Endothelial cell of umbilical vein (primary cell): ENCODE measurements around the gene DBX1. TPM values are rescaled to one million over a fixed set of nuclear protein-coding genes. Genes with fewer than 3 reads are reported as not detected.

ENCODE experiments used
- BruUV-seq: library from RNA; stranded (reverse); fragments of 400-500 nt; replicated peaks from 2 replicates; lab custom pipeline; 2021; lab: Mats Ljungman, UMichigan
- CTCF ChIA-PET: fragments of 300-600, 350-600 bp; sonication (Branson Sonifier 250); formaldehyde crosslinking; loops from one replicate; lab custom pipeline; 2021; ENCODE audit warnings: antibody characterized with exemption, inconsistent platforms; lab: Charles Lee
- POLR2A ChIA-PET: fragments of 300-600, 350-600 bp; sonication (Branson Sonifier 250); formaldehyde crosslinking; loops from one replicate; lab custom pipeline; 2021; ENCODE audit warnings: antibody characterized with exemption, inconsistent platforms; lab: Charles Lee
- DNase-seq: peaks from one replicate; pipeline ENCODE4 v3.0.0-alpha.2; 2011; ENCODE audit warnings: low read depth, low spot score
- FAIRE-seq: peaks from 2 replicates; lab custom pipeline; 2011; peaks lifted over from hg19 to GRCh38; lab: Jason Lieb, UNC
- H2AFZ ChIP-seq: 2 replicates; pipeline ENCODE4 v1.6.0; 2012; ENCODE audit warnings: low read depth, low read length, control low read depth, inconsistent platforms
- H3K27ac ChIP-seq: 2 replicates; pipeline ENCODE4 v1.5.1; 2011; ENCODE audit warnings: low read depth, mild to moderate bottlenecking, control low read depth, low read length, moderate library complexity; ENCODE audit not compliant: insufficient read depth
- H3K27me3 ChIP-seq, 2 experiments: 2 replicates each; pipeline versions ENCODE4 v1.6.0 to v1.6.1; 2011; ENCODE audit warnings: low read length in 2 of 2, mixed read lengths in 1 of 2; ENCODE audit not compliant: control insufficient read depth in 2 of 2, insufficient read depth in 2 of 2
- H3K36me3 ChIP-seq, 2 experiments: 2 replicates in 1 of 2; 3 replicates in 1 of 2; pipeline ENCODE4 v1.5.1; 2011; ENCODE audit warnings: low read length in 2 of 2, mild to moderate bottlenecking in 1 of 2, moderate library complexity in 1 of 2; ENCODE audit not compliant: control insufficient read depth in 2 of 2, insufficient read depth in 2 of 2; ENCODE audit errors: extremely low read depth in 1 of 2
- H3K4me1 ChIP-seq: 3 replicates; pipeline ENCODE4 v1.5.1; 2011; ENCODE audit warnings: mild to moderate bottlenecking, low read length; ENCODE audit not compliant: control insufficient read depth, insufficient read depth; ENCODE audit errors: extremely low read depth
- H3K4me2 ChIP-seq: 2 replicates; pipeline ENCODE4 v1.6.1; 2011; ENCODE audit warnings: low read length, control low read depth, mixed read lengths; ENCODE audit not compliant: insufficient read depth
- H3K4me3 ChIP-seq, 3 experiments: fragments of 200-600 bp in 1 of 3; sonication (generic), shearing (Covaris generic) in 1 of 3; replicated peaks in 1 of 3; 2 replicates each; pipeline ENCODE4 v1.5.1; 2011 to 2016; ENCODE audit warnings: control low read depth in 3 of 3, low read length in 3 of 3, mild to moderate bottlenecking in 2 of 3, inconsistent platforms in 1 of 3, low read depth in 1 of 3, moderate library complexity in 1 of 3; ENCODE audit not compliant: insufficient read depth in 1 of 3
- H3K79me2 ChIP-seq: 2 replicates; pipeline ENCODE4 v1.6.0; 2012; ENCODE audit warnings: low read length, inconsistent platforms; ENCODE audit not compliant: control insufficient read depth, insufficient read depth
- H3K9ac ChIP-seq: replicated peaks from 2 replicates; pipeline ENCODE3; 2011; ENCODE audit warnings: low read length, control low read depth; ENCODE audit not compliant: insufficient read depth; ENCODE audit errors: extremely low read depth
- H3K9me1 ChIP-seq: replicated peaks from 3 replicates; pipeline ENCODE4 v1.6.0; 2011; ENCODE audit warnings: mild to moderate bottlenecking, low read length; ENCODE audit not compliant: control insufficient read depth, insufficient read depth; ENCODE audit errors: extremely low read depth
- H3K9me3 ChIP-seq: replicated peaks from 2 replicates; pipeline ENCODE4 v1.5.1; 2012; ENCODE audit warnings: low read length, inconsistent platforms; ENCODE audit not compliant: control insufficient read depth, insufficient read depth
- H4K20me1 ChIP-seq: replicated peaks from 2 replicates; pipeline ENCODE3; 2011; ENCODE audit warnings: mild to moderate bottlenecking, low read length; ENCODE audit not compliant: control insufficient read depth, insufficient read depth; ENCODE audit errors: extremely low read depth
- CTCF ChIP-seq, 2 donors: IDR thresholded peaks; 1 replicate in 1 of 2; 2 replicates in 1 of 2; pipeline ENCODE4 v1.5.1; 2011; ENCODE audit warnings: low read length in 2 of 2, mild to moderate bottlenecking in 2 of 2, moderate library complexity in 2 of 2, control low read depth in 1 of 2, inconsistent platforms in 1 of 2, low read depth in 1 of 2; ENCODE audit not compliant: insufficient read depth in 1 of 2; ENCODE audit errors: extremely low read depth in 1 of 2
- EZH2 ChIP-seq: IDR thresholded peaks from 2 replicates; pipeline ENCODE4 v1.6.1; 2012; ENCODE audit warnings: borderline replicate concordance, low read depth, mild to moderate bottlenecking, moderate library complexity, low read length, inconsistent platforms; ENCODE audit not compliant: severe bottlenecking
- FOS ChIP-seq: IDR thresholded peaks from 2 replicates; pipeline ENCODE4 v1.6.1; 2011; ENCODE audit warnings: mild to moderate bottlenecking, low read length, moderate library complexity, borderline replicate concordance; ENCODE audit not compliant: insufficient read depth
- GATA2 ChIP-seq: IDR thresholded peaks from 2 replicates; pipeline ENCODE4 v1.7.0; 2011; ENCODE audit warnings: low read depth, mild to moderate bottlenecking, moderate library complexity, mixed read lengths, low read length; ENCODE audit not compliant: insufficient read length, insufficient read depth
- JUN ChIP-seq: IDR thresholded peaks from 2 replicates; pipeline ENCODE4 v1.6.1; 2011; ENCODE audit warnings: borderline replicate concordance, low read depth; ENCODE audit not compliant: insufficient read length, insufficient read depth
- MAX ChIP-seq: IDR thresholded peaks from 2 replicates; pipeline ENCODE4 v1.6.1; 2011; ENCODE audit not compliant: insufficient read depth, insufficient read length
- MYC ChIP-seq: IDR thresholded peaks from one replicate; pipeline ENCODE4 v1.6.1; 2011; ENCODE audit warnings: mild to moderate bottlenecking, low read depth, low read length
- POLR2A ChIP-seq: IDR thresholded peaks from 2 replicates; pipeline ENCODE4 v1.6.1; 2012; ENCODE audit warnings: low read depth, mild to moderate bottlenecking, control low read depth, low read length
- POLR2AphosphoS5 ChIP-seq: IDR thresholded peaks from 2 replicates; pipeline ENCODE4 v1.6.1; 2012; ENCODE audit warnings: low read depth, mild to moderate bottlenecking, control low read depth, low read length, moderate library complexity; ENCODE audit not compliant: insufficient read depth
- dilution Hi-C: fragments of 300-500 bp; cut with MboI; formaldehyde crosslinking; loops from one replicate; pipeline ENCODE4 v1.15.0; 2019; ENCODE audit warnings: low sequenced_read_pairs; ENCODE audit not compliant: extremely low pct_ligation_motif_present
- intact Hi-C: fragments of 100-400 bp; cut with micrococcal nuclease; formaldehyde crosslinking; loops from one replicate; pipeline ENCODE4 v1.10.0; 2022
- polyA plus RNA-seq, 4 experiments: library from polyadenylated mRNA; depleted of rRNA in 3 of 4; stranded (reverse) in 3 of 4; unstranded in 1 of 4; fragments of >200 nt; gene quantifications; 2 replicates each; pipeline versions ENCODE4 v1.2.1 to v1.2.3, GENCODE V29; 2011 to 2012; ENCODE audit warnings: missing spikeins in 1 of 4
- total RNA-seq: library from RNA; stranded (reverse); gene quantifications from 2 replicates; pipeline ENCODE4 v1.2.3, GENCODE V29; 2021

Gene DBX1
- total and polyA plus RNA-seq, 2 donors (not counting 3 experiments of a cell fraction or from before 2014, with no cell fraction given): not detected

- Histone ChIP-seq H3K27ac (no peak overlapping the region), H3K27me3 (no peaks in the 10 kb centered on the region), H3K9ac (no peak overlapping the region), H2AFZ (no peak overlapping the region), H4K20me1 (no peaks in the 10 kb centered on the region), H3K79me2 (no peaks in the 10 kb centered on the region), H3K9me1 (no peaks in the 10 kb centered on the region), H3K36me3 (peaks cover 3 to 13% of the 10 kb centered on the region in 2 experiments), H3K4me3 (no peak overlapping the region), H3K4me1 (no peaks in the 10 kb centered on the region), H3K4me2 (no peak overlapping the region), H3K9me3 (no peaks in the 10 kb centered on the region)
- DNase-seq (no peak), FAIRE-seq (no peak)
- dilution Hi-C loops: no loop called here
- CTCF ChIA-PET: no interaction called here
- intact Hi-C loops: no loop called here
- POLR2A ChIA-PET: no interaction called here
- no peak for TF ChIP-seq EZH2
- TF ChIP-seq JUN: no peak
- BruUV-seq: no TSS peak
These were observed 39.9 kb downstream of the DBX1 start for GRCh38 chr11:20120134-20120925.

GRCh38 chr11:20119315-20119714 is 41.0 kb downstream of the DBX1 start:
- intact Hi-C loops (no loop called here), dilution Hi-C loops (no loop called here)
- H2AFZ ChIP-seq: no peak overlapping the region
- BruUV-seq: no TSS peak
- H3K27ac ChIP-seq: no peak overlapping the region
- H3K9ac ChIP-seq: no peak overlapping the region
- no peak for TF ChIP-seq POLR2A
- TF ChIP-seq JUN: no peak
- TF ChIP-seq MYC: no peak
- no peak for TF ChIP-seq FOS
- TF ChIP-seq CTCF (IDR thresholded peaks at IDR 0.05; ENCODE audit: extremely low read depth in 1 of 2, insufficient read depth in 1 of 2, low read depth in 1 of 2, low read length in 2 of 2): no peak
- TF ChIP-seq GATA2: no peak
- TF ChIP-seq EZH2: no peak
- TF ChIP-seq MAX: no peak
- no peak for TF ChIP-seq POLR2AphosphoS5
- no peaks in the 10 kb centered on the region for H3K79me2 ChIP-seq
- H3K27me3 ChIP-seq: no peaks in the 10 kb centered on the region
- FAIRE-seq: no peak
- H4K20me1 ChIP-seq: no peaks in the 10 kb centered on the region
- H3K9me3 ChIP-seq: no peaks in the 10 kb centered on the region
- ChIA-PET CTCF (interaction anchor here (8.2 kb wide), 1 partner anchor 9 kb away, joined by 68 read pairs; no protein-coding TSS in a partner anchor), POLR2A (no interaction called here)
- no peaks in the 10 kb centered on the region for H3K9me1 ChIP-seq
- no peaks in the 10 kb centered on the region for H3K4me1 ChIP-seq
- H3K36me3 ChIP-seq: peaks cover 3 to 13% of the 10 kb centered on the region in 2 experiments
- no peak overlapping the region for H3K4me2 ChIP-seq
- DNase-seq: no peak
- H3K4me3 ChIP-seq: no peak overlapping the region
